Panc1 (cell line): ENCODE measurements around the gene CYP4B1. TPM values are rescaled to one million over a fixed set of nuclear protein-coding genes. Genes with fewer than 3 reads are reported as not detected.

Experiments used
- ATAC-seq: fragments of 200-7000 bp; cut with Tn5 transposase; 2 replicates; pipeline ENCODE4 v1.9.1; 2020; ENCODE audit warnings: mild to moderate bottlenecking, moderate library complexity
- BruUV-seq: library from RNA; stranded (reverse); fragments of 400-500 nt; replicated peaks from 2 replicates; lab custom pipeline; 2021; lab: Mats Ljungman, UMichigan
- CTCF ChIA-PET: fragments of 300-600 bp; sonication (Branson Sonifier 250); formaldehyde crosslinking; loops from one replicate; lab custom pipeline; 2022; ENCODE audit warnings: antibody characterized with exemption; lab: Charles Lee
- POLR2A ChIA-PET: fragments of 300-600 bp; sonication (Branson Sonifier 250); formaldehyde crosslinking; loops from one replicate; lab custom pipeline; 2022; ENCODE audit warnings: antibody characterized with exemption; lab: Charles Lee
- DNase-seq: peaks from one replicate; pipeline ENCODE4 v3.0.0-alpha.2; 2010; ENCODE audit warnings: low read depth, low spot score
- H3K27ac ChIP-seq: 2 replicates; pipeline ENCODE4 v1.5.1; 2011; ENCODE audit warnings: mild to moderate bottlenecking, low read length, inconsistent platforms
- H3K27me3 ChIP-seq: fragments of 200-500 bp; sonication (Bioruptor generic); 2 replicates; pipeline ENCODE4 v1.6.0; 2014; ENCODE audit warnings: low read length, inconsistent platforms; ENCODE audit not compliant: control insufficient read depth, insufficient read depth
- H3K36me3 ChIP-seq: fragments of 200-500 bp; sonication (Bioruptor generic); 2 replicates; pipeline ENCODE4 v1.5.1; 2014; ENCODE audit warnings: inconsistent platforms, mild to moderate bottlenecking, low read length, moderate library complexity; ENCODE audit not compliant: control insufficient read depth, insufficient read depth
- H3K4me1 ChIP-seq: 2 replicates; pipeline ENCODE4 v1.5.1; 2011; ENCODE audit warnings: inconsistent platforms, mild to moderate bottlenecking, low read length, moderate library complexity; ENCODE audit not compliant: control insufficient read depth, insufficient read depth
- H3K4me3 ChIP-seq, 2 experiments: 2 replicates each; pipeline ENCODE4 v1.5.1; 2011 to 2012; ENCODE audit warnings: low read depth in 2 of 2, low read length in 2 of 2, mild to moderate bottlenecking in 2 of 2, inconsistent platforms in 1 of 2, moderate library complexity in 1 of 2
- H3K9me3 ChIP-seq: fragments of 200-500 bp; sonication (Bioruptor generic); 2 replicates; pipeline ENCODE4 v1.5.1; 2014; ENCODE audit warnings: low read depth, mild to moderate bottlenecking, inconsistent platforms, low read length, moderate library complexity; ENCODE audit not compliant: control insufficient read depth, insufficient read depth
- CTCF ChIP-seq: fragments of 450-650 bp; IDR thresholded peaks from 2 replicates; pipeline ENCODE4 v1.5.1; 2017; ENCODE audit warnings: mild to moderate bottlenecking
- POLR2AphosphoS5 ChIP-seq: IDR thresholded peaks from 2 replicates; pipeline ENCODE4 v1.6.1; 2012; ENCODE audit warnings: mild to moderate bottlenecking, low read depth, low read length, moderate library complexity
- REST ChIP-seq, 2 experiments: IDR thresholded peaks; 2 replicates each; pipeline ENCODE4 v1.6.1; 2011 to 2012; ENCODE audit warnings: low read depth in 2 of 2, control low read depth in 1 of 2, low read length in 1 of 2, mild to moderate bottlenecking in 1 of 2, moderate library complexity in 1 of 2; ENCODE audit not compliant: insufficient read depth in 1 of 2
- SIN3A ChIP-seq: IDR thresholded peaks from 2 replicates; pipeline ENCODE4 v1.6.1; 2012; ENCODE audit warnings: low read depth, mild to moderate bottlenecking, low read length, moderate library complexity, borderline replicate concordance; ENCODE audit not compliant: insufficient read depth
- TCF7L2 ChIP-seq: IDR thresholded peaks from 2 replicates; pipeline ENCODE4 v1.6.1; 2011; ENCODE audit warnings: mild to moderate bottlenecking, low read depth, low read length, inconsistent platforms
- in situ Hi-C: cut with HindIII; loops from 2 replicates; pipeline ENCODE4 v1.10.0; 2016; ENCODE audit warnings: low sequenced_read_pairs, low pct_unique_long_range_greater_than_20kb
- intact Hi-C: fragments of 100-400 bp; cut with micrococcal nuclease; formaldehyde crosslinking; loops from one replicate; pipeline ENCODE4 v1.10.0; 2022; ENCODE audit not compliant: unreplicated experiment
- total RNA-seq: library from RNA; stranded (reverse); gene quantifications from one replicate; pipeline ENCODE4 v1.2.1, GENCODE V29; 2021; ENCODE audit not compliant: unreplicated experiment

CYP4B1 gene
- total RNA-seq, 1 experiment from 2014 or later, result not detected

GRCh38 chr1:46862348-46862747, 63.5 kb downstream of the CYP4B1 start:
- H3K27me3 ChIP-seq, result no peaks in the 10 kb centered on the region; the same call in 1 of the 2 replicates
- in situ Hi-C loops, result no loop called here
- H3K36me3 ChIP-seq, result no peaks in the 10 kb centered on the region
- DNase-seq, result no peak
- ChIA-PET CTCF (no interaction called here), POLR2A (no interaction called here)
- no peak overlapping the region for H3K4me3 ChIP-seq
- no TSS peak for BruUV-seq
- H3K4me1 ChIP-seq, result no peaks in the 10 kb centered on the region
- no peaks in the 10 kb centered on the region for H3K9me3 ChIP-seq
- no peak for ATAC-seq
- TF ChIP-seq REST (IDR thresholded peaks at IDR 0.05; ENCODE audit: insufficient read depth in 1 of 2, low read depth in 2 of 2, low read length in 1 of 2) (no peak), CTCF (no peak), SIN3A (no peak), POLR2AphosphoS5 (no peak), TCF7L2 (no peak)
- intact Hi-C loops, result loop anchor here (10.0 kb wide), 1 partner anchor 108 kb away; no protein-coding TSS in a partner anchor
- H3K27ac ChIP-seq, result no peak overlapping the region

Other genes with a start within 250 kb of the CYP4B1 start
- gene KNCN, start 247.4 kb upstream of the CYP4B1 start, total RNA-seq, result not detected
- 40.1 TPM for gene MKNK1, start 194.8 kb upstream of the CYP4B1 start, total RNA-seq
- gene MOB3C, start 182.2 kb upstream of the CYP4B1 start, total RNA-seq, result 10.5 TPM
- gene ATPAF1, start 130.7 kb upstream of the CYP4B1 start, total RNA-seq, result 39.0 TPM
- not detected for gene TEX38, start 127.2 kb upstream of the CYP4B1 start, total RNA-seq
- gene EFCAB14, start 79.9 kb upstream of the CYP4B1 start, total RNA-seq, result 86.8 TPM
- gene CYP4A11, start 142.4 kb downstream of the CYP4B1 start, total RNA-seq, result not detected
- gene CYP4X1, start 224.6 kb downstream of the CYP4B1 start, total RNA-seq, result 1.3 TPM